HG02884 (cell line): Measurements from ENCODE around the gene SLC25A22.

ENCODE experiments used
- ATAC-seq: cut with Tn5 transposase; IDR thresholded peaks from one replicate; pipeline ENCODE4 v1.9.1; 2021; ENCODE audit warnings: mild to moderate bottlenecking, moderate library complexity; ENCODE audit not compliant: unreplicated experiment

Gene SLC25A22

DNA sequence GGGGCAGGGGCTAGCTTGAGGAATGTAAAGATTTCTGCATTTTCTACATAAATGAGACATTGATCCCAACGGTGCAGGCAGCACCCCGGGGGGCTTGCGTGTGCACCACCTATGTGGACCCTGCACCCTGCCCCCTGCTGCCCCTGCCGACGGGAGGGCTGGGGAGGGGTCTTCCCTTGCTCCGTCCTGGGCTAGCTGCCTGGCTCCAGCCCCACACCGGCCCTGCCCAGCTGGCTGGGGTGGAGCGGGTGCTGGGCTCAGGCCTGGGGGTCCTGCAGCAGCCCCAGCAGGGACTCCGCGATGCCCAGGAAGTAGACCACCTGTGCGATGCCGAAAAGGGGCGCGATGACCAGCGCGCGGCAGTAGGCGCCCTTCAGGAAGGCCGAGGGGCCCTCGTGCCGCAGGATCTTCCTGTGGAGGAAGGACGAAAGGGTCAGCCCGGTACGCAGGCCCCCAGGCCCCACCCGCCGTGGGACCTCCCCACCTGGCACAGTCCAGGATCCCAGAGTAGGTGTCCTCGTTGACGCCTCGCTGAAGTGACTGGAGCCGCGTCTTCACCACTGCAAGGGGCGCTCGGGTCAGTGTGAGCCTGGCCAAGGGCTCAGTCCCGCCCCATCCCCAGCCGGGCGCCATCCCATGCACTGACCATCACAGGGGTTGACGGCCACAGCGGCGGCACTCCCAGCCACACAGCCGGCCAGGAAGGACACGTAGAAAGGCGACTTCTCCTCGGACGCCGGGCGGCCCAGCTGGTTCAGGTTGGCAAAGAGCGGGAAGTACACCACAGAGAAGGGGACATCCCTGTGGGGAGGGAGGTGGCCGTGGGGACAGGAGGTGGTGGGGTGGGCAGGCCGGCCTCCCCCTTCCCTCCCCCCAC lies 6.2 kb downstream of the SLC25A22 start:
- ATAC-seq: no peak

DNA sequence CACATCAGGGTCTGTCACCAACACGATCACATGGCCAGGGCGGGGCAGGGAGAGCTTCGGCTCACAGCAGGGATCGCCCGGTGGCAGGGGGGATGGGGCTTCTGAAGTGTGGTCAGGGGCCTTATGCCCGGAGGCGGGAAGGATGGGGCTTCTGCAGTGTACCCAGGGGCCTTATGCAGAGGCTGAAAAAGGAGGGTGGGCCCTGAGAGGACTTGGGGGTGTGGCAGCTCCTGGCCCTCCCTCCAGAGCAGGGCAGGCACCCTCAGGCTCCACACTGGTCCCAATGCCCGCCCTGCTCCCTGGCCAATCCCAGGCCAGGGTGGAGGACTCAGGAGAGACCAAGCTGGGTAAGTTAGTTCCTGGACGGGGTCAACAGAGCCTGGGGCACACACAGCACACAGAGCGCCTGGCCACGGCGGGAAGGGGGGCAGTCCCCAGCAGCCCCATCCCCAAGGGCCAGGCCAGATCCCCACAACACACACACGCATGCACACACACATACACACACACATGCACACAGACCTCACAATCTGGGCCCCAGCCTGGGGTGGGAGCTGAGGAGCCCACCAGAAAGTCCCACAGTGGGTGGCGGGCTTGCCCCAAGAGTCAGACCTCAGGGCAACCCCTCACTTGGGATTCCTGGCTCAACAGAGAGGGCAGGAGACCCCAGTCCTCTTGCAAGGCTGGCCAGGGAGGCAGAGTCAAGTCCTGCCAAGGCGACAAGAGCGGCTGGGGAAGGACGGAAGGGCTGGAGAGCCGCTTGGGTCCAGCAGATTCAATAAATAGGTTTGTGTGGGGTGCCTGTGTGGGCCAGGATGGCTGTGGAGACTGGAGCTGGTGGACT lies 7.1 kb downstream of the SLC25A22 start:
- no peak for ATAC-seq

DNA sequence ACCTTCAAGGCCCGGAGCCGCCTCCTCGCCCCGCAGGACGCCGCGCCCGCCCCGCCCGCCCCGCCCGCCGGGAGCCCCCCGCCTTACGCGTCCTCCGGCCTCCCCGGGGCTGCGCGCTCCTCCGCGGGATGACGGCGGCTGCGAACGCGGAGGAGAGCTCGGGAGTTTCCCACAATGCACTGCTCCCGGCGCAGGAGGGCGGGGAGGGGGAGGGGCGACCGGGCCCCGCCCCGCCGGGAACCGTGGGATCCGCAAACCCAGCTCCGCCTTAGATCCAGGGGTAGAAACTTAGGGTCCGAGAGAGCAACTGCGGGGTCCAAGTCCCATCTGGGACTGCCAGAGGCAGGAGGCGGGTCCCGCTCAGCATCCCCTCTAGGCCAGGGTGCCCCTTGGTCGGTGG lies 8.1 kb downstream of the SLC25A22 start, which contains the start of gene CEND1:
TSS of gene CEND1 (minus strand) at position 148 of the 400 bp plus-strand sequence. CDS start 1,514 bp downstream, outside the sequence.
- no peak for ATAC-seq

GRCh38 chr11:788953-789940 lies 8.8 kb downstream of the SLC25A22 start:
- no peak for ATAC-seq

DNA sequence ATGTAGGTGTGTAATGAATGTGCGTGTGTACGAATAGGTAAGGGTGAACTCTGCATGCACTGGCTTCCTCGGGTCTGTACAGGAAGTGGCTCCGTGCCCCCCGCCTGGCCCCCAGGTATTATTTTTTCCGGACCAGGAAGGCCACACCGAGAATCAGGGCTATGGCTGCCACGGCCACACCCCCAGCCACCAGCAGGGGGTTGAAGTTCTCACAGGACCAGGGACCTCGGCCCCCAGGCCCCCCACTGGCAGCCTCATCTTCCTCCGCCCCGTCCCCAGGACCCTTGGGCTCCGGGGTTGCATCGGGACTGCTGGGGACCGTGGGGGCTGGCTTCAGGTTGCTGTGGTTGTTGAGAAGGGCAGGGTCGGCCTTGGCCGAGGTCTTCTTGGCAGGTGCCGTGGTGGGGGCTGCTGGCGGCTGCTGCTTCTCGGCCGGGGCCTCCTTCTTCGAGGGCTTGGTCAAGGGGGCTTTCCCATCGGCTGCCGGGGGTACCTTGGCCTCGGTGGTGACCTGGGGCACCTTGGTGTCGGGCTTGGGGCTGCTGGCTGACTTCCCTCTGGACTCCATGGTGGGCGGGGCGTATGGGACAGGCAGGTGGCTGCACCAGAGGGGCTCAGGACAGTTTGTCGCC lies 10.0 kb downstream of the SLC25A22 start:
- no peak for ATAC-seq

- no peak for ATAC-seq
Measured at GRCh38 chr11:787084-787675, 10.9 kb downstream of the SLC25A22 start.

- ATAC-seq: no peak
Measured at GRCh38 chr11:786235-787083, 11.6 kb downstream of the SLC25A22 start.

GRCh38 chr11:783581-784015 lies 14.5 kb downstream of the SLC25A22 start:
- no peak for ATAC-seq

GRCh38 chr11:782264-783174 lies 15.6 kb downstream of the SLC25A22 start:
- no peak for ATAC-seq

- ATAC-seq: no peak
Measured at GRCh38 chr11:779955-780532, 18.0 kb downstream of the SLC25A22 start.

DNA sequence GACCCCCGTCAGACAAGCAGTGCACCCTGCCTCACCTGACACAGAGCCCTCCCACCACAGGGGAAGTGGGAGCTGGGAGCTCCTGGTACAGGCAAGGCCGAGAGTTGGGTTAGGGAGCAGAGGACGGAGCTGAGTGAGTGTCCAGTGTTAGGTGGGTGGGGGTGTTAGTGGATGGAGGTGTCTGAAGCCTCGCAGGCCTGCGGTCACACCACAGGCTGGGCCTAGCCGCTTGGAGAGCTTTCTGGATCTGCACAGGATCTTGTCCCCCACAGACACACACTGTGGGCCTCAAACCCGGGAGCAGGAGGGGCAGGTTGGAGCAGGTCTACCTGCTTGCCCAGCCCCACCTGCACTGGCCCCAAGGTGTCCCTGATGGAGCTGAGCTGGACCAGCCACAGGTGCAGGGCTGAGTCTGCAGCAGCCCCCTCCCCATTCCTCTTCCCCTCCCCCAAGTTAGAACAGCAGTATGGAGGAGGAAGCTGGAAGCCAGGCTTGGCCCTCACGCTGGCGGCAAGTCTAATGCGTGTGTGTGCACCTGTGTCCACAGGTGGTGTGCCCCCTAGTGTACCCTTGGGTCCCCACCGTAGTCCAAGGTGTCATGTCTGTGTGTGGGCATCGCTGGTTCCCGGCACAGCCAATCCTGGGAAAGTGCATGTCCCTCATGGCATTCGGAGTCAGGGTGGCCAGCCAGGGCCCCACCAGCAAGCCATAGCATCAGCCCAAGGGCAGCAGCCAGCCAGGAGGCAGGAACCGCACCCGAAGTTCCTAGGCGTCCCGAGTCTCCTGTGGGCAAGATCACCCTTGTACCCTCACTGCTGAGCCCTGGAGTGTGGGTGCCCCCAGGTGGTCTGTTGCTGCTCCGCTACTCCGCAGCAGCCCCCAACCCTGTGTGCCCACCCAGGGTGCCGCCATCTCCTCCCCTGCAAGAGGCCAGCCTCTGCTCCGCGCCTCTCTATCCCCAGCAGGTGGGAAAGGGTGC lies 18.8 kb downstream of the SLC25A22 start:
- ATAC-seq: no peak

DNA sequence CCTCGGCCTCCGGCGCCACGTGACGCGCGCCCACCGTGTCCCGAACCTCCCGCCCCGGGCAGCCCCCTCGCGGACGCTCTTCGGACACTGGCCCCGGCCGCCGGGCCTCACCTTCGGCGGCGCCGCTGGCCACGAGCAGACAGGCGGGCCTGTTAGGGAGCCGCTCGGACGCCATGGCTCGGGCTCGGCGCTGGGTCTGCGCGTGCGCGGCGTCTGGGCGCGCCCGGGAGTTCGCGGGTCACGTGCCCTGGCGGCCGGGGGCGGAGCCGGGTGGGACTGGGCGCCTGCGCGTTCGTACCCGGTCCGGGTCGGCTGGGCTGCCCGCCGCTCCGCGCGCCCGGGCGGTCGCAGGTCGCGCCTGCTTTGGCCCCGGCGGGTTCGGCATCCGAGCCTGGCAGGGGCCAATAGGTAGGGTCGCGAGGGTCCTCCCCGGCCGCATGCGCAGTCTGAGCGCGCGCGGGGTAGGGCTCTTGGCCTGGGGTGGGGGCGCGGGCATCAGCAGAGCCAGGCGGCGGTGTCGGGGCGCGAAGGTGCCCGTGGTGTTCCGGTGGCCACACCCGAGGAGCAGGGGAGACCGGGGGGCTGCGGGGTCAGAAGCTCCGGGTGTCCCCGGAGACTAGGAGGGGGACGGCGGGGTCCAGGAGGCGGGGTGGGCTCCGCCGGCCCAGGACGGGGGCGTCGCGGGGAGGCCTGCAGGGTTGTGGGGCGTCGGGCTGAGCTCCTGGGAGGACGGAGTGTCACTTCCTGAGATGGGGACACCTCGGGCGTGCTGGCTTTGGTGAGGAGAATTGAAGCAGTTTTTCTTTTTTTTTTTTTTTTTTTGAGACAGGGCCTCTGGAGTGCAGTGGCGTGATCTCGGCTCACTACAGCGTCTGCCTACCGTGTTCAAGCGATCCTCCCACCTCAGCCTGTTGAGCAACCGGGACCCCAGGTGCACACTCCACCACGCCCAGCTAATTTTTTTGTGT lies 20.5 kb downstream of the SLC25A22 start, which contains the start of gene GATD1:
TSS of gene GATD1 (minus strand) at position 200 of the 968 bp plus-strand sequence. CDS start at position 175, 25 bp downstream.
- peak; percentile 55 for ATAC-seq

DNA sequence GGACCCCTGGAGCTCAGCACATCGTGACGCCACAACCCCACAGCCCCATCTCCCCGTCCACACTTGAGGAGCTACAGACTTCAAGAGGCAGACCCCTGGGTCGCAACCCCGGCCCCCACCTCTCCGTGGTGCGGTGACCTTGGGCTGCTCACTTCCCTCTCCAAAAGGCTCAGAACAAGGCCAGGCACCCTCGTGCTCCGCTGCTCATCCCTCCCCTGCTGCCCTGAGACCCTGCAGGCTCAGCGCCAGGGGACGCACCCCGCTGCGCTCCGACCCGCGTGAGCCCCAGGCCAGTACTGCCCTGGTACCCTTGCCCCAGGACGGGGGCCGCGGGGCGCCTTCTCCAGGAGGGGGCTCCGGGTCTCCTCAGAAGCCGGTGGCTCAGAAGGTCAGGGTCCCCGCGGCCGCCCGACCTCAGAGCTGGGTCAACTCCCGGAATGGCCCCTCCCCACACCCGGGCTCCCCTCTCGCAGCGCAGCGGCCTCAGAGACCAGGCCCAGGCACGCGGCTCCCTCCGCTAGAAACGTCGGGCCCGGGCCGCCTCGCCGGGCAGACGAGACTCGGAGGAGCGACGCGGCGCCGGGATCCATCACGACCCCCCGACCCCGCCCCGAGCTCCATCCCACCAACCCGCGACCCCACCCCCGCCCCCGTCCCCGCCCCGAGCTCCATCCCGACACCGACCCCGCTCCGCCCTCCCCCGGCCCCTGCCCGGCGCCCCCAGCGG lies 21.4 kb downstream of the SLC25A22 start:
- peak; percentile 27 for ATAC-seq

DNA sequence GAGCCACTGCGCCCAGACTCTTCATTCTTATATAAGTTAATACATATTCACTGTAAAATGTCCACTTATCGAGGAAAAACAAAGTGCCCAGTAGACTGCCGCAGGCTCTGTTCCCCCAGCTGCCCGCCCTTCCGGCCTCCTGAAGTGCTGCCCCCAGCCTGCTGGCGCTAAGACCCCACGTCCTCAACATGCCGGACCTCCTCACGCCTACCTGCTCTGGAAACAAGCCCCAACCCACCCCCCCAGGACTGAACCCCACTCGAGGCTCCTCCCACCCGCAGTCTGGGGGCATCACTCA lies 21.9 kb downstream of the SLC25A22 start:
- ATAC-seq: no peak
